Endothelial cell of umbilical vein (primary cell): Measurements from ENCODE around the gene LYZL6. TPM values are rescaled to one million over a fixed set of nuclear protein-coding genes. Genes with fewer than 3 reads are reported as not detected.

Experiments
- BruUV-seq: library from RNA; stranded (reverse); fragments of 400-500 nt; replicated peaks from 2 replicates; lab custom pipeline; 2021; lab: Mats Ljungman, UMichigan
- CTCF ChIA-PET: fragments of 300-600, 350-600 bp; sonication (Branson Sonifier 250); formaldehyde crosslinking; loops from one replicate; lab custom pipeline; 2021; ENCODE audit warnings: antibody characterized with exemption, inconsistent platforms; lab: Charles Lee
- POLR2A ChIA-PET: fragments of 300-600, 350-600 bp; sonication (Branson Sonifier 250); formaldehyde crosslinking; loops from one replicate; lab custom pipeline; 2021; ENCODE audit warnings: antibody characterized with exemption, inconsistent platforms; lab: Charles Lee
- DNase-seq: peaks from one replicate; pipeline ENCODE4 v3.0.0-alpha.2; 2011; ENCODE audit warnings: low read depth, low spot score
- FAIRE-seq: peaks from 2 replicates; lab custom pipeline; 2011; peaks lifted over from hg19 to GRCh38; lab: Jason Lieb, UNC
- H2AFZ ChIP-seq: 2 replicates; pipeline ENCODE4 v1.6.0; 2012; ENCODE audit warnings: low read depth, low read length, control low read depth, inconsistent platforms
- H3K27ac ChIP-seq: 2 replicates; pipeline ENCODE4 v1.5.1; 2011; ENCODE audit warnings: low read depth, mild to moderate bottlenecking, control low read depth, low read length, moderate library complexity; ENCODE audit not compliant: insufficient read depth
- H3K27me3 ChIP-seq, 2 experiments: 2 replicates each; pipeline versions ENCODE4 v1.6.0 to v1.6.1; 2011; ENCODE audit warnings: low read length in 2 of 2, mixed read lengths in 1 of 2; ENCODE audit not compliant: control insufficient read depth in 2 of 2, insufficient read depth in 2 of 2
- H3K36me3 ChIP-seq, 2 experiments: 2 replicates in 1 of 2; 3 replicates in 1 of 2; pipeline ENCODE4 v1.5.1; 2011; ENCODE audit warnings: low read length in 2 of 2, mild to moderate bottlenecking in 1 of 2, moderate library complexity in 1 of 2; ENCODE audit not compliant: control insufficient read depth in 2 of 2, insufficient read depth in 2 of 2; ENCODE audit errors: extremely low read depth in 1 of 2
- H3K4me1 ChIP-seq: 3 replicates; pipeline ENCODE4 v1.5.1; 2011; ENCODE audit warnings: mild to moderate bottlenecking, low read length; ENCODE audit not compliant: control insufficient read depth, insufficient read depth; ENCODE audit errors: extremely low read depth
- H3K4me2 ChIP-seq: 2 replicates; pipeline ENCODE4 v1.6.1; 2011; ENCODE audit warnings: low read length, control low read depth, mixed read lengths; ENCODE audit not compliant: insufficient read depth
- H3K4me3 ChIP-seq, 3 experiments: fragments of 200-600 bp in 1 of 3; sonication (generic), shearing (Covaris generic) in 1 of 3; replicated peaks in 1 of 3; 2 replicates each; pipeline ENCODE4 v1.5.1; 2011 to 2016; ENCODE audit warnings: control low read depth in 3 of 3, low read length in 3 of 3, mild to moderate bottlenecking in 2 of 3, inconsistent platforms in 1 of 3, low read depth in 1 of 3, moderate library complexity in 1 of 3; ENCODE audit not compliant: insufficient read depth in 1 of 3
- H3K79me2 ChIP-seq: 2 replicates; pipeline ENCODE4 v1.6.0; 2012; ENCODE audit warnings: low read length, inconsistent platforms; ENCODE audit not compliant: control insufficient read depth, insufficient read depth
- H3K9ac ChIP-seq: replicated peaks from 2 replicates; pipeline ENCODE3; 2011; ENCODE audit warnings: low read length, control low read depth; ENCODE audit not compliant: insufficient read depth; ENCODE audit errors: extremely low read depth
- H3K9me1 ChIP-seq: replicated peaks from 3 replicates; pipeline ENCODE4 v1.6.0; 2011; ENCODE audit warnings: mild to moderate bottlenecking, low read length; ENCODE audit not compliant: control insufficient read depth, insufficient read depth; ENCODE audit errors: extremely low read depth
- H3K9me3 ChIP-seq: replicated peaks from 2 replicates; pipeline ENCODE4 v1.5.1; 2012; ENCODE audit warnings: low read length, inconsistent platforms; ENCODE audit not compliant: control insufficient read depth, insufficient read depth
- H4K20me1 ChIP-seq: replicated peaks from 2 replicates; pipeline ENCODE3; 2011; ENCODE audit warnings: mild to moderate bottlenecking, low read length; ENCODE audit not compliant: control insufficient read depth, insufficient read depth; ENCODE audit errors: extremely low read depth
- CTCF ChIP-seq, 2 donors: IDR thresholded peaks; 1 replicate in 1 of 2; 2 replicates in 1 of 2; pipeline ENCODE4 v1.5.1; 2011; ENCODE audit warnings: low read length in 2 of 2, mild to moderate bottlenecking in 2 of 2, moderate library complexity in 2 of 2, control low read depth in 1 of 2, inconsistent platforms in 1 of 2, low read depth in 1 of 2; ENCODE audit not compliant: insufficient read depth in 1 of 2; ENCODE audit errors: extremely low read depth in 1 of 2
- EZH2 ChIP-seq: IDR thresholded peaks from 2 replicates; pipeline ENCODE4 v1.6.1; 2012; ENCODE audit warnings: borderline replicate concordance, low read depth, mild to moderate bottlenecking, moderate library complexity, low read length, inconsistent platforms; ENCODE audit not compliant: severe bottlenecking
- FOS ChIP-seq: IDR thresholded peaks from 2 replicates; pipeline ENCODE4 v1.6.1; 2011; ENCODE audit warnings: mild to moderate bottlenecking, low read length, moderate library complexity, borderline replicate concordance; ENCODE audit not compliant: insufficient read depth
- GATA2 ChIP-seq: IDR thresholded peaks from 2 replicates; pipeline ENCODE4 v1.7.0; 2011; ENCODE audit warnings: low read depth, mild to moderate bottlenecking, moderate library complexity, mixed read lengths, low read length; ENCODE audit not compliant: insufficient read length, insufficient read depth
- JUN ChIP-seq: IDR thresholded peaks from 2 replicates; pipeline ENCODE4 v1.6.1; 2011; ENCODE audit warnings: borderline replicate concordance, low read depth; ENCODE audit not compliant: insufficient read length, insufficient read depth
- MYC ChIP-seq: IDR thresholded peaks from one replicate; pipeline ENCODE4 v1.6.1; 2011; ENCODE audit warnings: mild to moderate bottlenecking, low read depth, low read length
- POLR2A ChIP-seq: IDR thresholded peaks from 2 replicates; pipeline ENCODE4 v1.6.1; 2012; ENCODE audit warnings: low read depth, mild to moderate bottlenecking, control low read depth, low read length
- POLR2AphosphoS5 ChIP-seq: IDR thresholded peaks from 2 replicates; pipeline ENCODE4 v1.6.1; 2012; ENCODE audit warnings: low read depth, mild to moderate bottlenecking, control low read depth, low read length, moderate library complexity; ENCODE audit not compliant: insufficient read depth
- dilution Hi-C: fragments of 300-500 bp; cut with MboI; formaldehyde crosslinking; loops from one replicate; pipeline ENCODE4 v1.15.0; 2019; ENCODE audit warnings: low sequenced_read_pairs; ENCODE audit not compliant: extremely low pct_ligation_motif_present
- intact Hi-C: fragments of 100-400 bp; cut with micrococcal nuclease; formaldehyde crosslinking; loops from one replicate; pipeline ENCODE4 v1.10.0; 2022
- polyA plus RNA-seq, 4 experiments: library from polyadenylated mRNA; depleted of rRNA in 3 of 4; stranded (reverse) in 3 of 4; unstranded in 1 of 4; fragments of >200 nt; gene quantifications; 2 replicates each; pipeline versions ENCODE4 v1.2.1 to v1.2.3, GENCODE V29; 2011 to 2012; ENCODE audit warnings: missing spikeins in 1 of 4
- total RNA-seq: library from RNA; stranded (reverse); gene quantifications from 2 replicates; pipeline ENCODE4 v1.2.3, GENCODE V29; 2021
- TF ChIP-seq, protein P1 (sequence below): IDR thresholded peaks from 2 replicates; pipeline ENCODE4 v1.6.1; 2011; ENCODE audit not compliant: insufficient read depth, insufficient read length

The LYZL6 gene
- total and polyA plus RNA-seq, 2 donors (not counting 3 experiments of a cell fraction or from before 2014, with no cell fraction given), result not detected

- H3K27ac ChIP-seq, result no peak overlapping the region
- no peak for FAIRE-seq
- TF ChIP-seq POLR2AphosphoS5, result no peak
- no peak for TF ChIP-seq POLR2A
- TF ChIP-seq, protein P1, sequence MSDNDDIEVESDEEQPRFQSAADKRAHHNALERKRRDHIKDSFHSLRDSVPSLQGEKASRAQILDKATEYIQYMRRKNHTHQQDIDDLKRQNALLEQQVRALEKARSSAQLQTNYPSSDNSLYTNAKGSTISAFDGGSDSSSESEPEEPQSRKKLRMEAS, result no peak
- TF ChIP-seq MYC, result no peak
- no peak for TF ChIP-seq FOS
- TF ChIP-seq CTCF (IDR thresholded peaks at IDR 0.05; ENCODE audit: extremely low read depth in 1 of 2, insufficient read depth in 1 of 2, low read depth in 1 of 2, low read length in 2 of 2), result no peak
- TF ChIP-seq EZH2, result no peak
- no peak for TF ChIP-seq GATA2
- TF ChIP-seq JUN, result no peak
- H3K9me1 ChIP-seq, result no peaks in the 10 kb centered on the region
- CTCF ChIA-PET, result no interaction called here
- BruUV-seq, result no TSS peak
- POLR2A ChIA-PET, result no interaction called here
- H3K9ac ChIP-seq, result no peak overlapping the region
- dilution Hi-C loops, result no loop called here
- no peak overlapping the region for H3K4me3 ChIP-seq
- no peak overlapping the region for H3K4me2 ChIP-seq
- no peak for DNase-seq
- H4K20me1 ChIP-seq, result no peaks in the 10 kb centered on the region
- H3K4me1 ChIP-seq, result no peaks in the 10 kb centered on the region
- intact Hi-C loops, result no loop called here
- H3K36me3 ChIP-seq, result no peaks in the 10 kb centered on the region
- peaks cover 0 to 2% of the 10 kb centered on the region in 2 experiments for H3K27me3 ChIP-seq
- H3K79me2 ChIP-seq, result no peaks in the 10 kb centered on the region
- H3K9me3 ChIP-seq, result no peaks in the 10 kb centered on the region
- no peak overlapping the region for H2AFZ ChIP-seq
These were observed 49.3 kb downstream of the LYZL6 start for GRCh38 chr17:35894206-35894605.
